HG03060 (cell line): ENCODE measurements around the gene SPOCK1.
"Not testable (repeated sequence)": the region's sequence is repeated elsewhere in the genome, so short reads cannot be mapped to it uniquely, and the experiment has no call there.

Experiments
- ATAC-seq: cut with Tn5 transposase; IDR thresholded peaks from one replicate; pipeline ENCODE4 v1.9.1; 2021; ENCODE audit warnings: low read depth, moderate number of reproducible peaks; ENCODE audit not compliant: unreplicated experiment

The SPOCK1 gene

DNA sequence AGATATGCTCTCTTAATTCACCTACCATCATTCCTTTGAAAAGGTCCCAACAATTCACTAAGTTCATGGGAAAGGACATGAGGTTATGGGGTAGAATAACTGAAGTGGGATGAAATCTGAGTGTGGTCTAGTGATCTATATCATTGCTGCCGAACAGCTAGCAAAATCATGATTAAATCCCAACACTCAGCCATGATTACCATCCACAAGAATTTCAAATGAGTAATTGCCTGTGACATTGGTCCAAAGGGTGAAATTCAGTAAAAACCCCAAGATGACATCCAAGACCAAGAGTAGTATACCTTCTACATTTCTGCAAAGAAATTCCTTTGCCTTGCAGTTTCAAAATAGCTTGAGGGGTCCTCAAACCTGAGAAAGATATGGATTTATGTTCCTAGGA lies 225.6 kb downstream of the SPOCK1 start:
- ATAC-seq, result no peak

DNA sequence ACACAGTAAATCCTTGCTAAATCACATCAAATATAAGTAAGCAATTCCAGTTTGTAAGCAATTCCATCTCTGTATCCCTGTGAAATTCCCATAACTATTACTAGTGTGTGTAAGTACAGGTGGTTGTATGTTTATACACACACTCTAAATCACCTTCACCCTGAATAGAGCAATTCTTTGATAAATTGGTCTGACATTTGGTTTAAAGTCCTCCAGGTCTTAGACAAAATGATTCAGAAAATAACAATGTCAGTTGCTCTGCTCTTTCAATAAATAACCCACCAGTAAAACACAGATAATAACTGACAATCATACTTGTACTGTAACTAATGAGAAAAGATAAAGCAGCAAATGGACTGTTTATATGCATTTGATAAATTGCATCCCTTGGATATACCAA lies 226.3 kb downstream of the SPOCK1 start:
- ATAC-seq, result no peak

DNA sequence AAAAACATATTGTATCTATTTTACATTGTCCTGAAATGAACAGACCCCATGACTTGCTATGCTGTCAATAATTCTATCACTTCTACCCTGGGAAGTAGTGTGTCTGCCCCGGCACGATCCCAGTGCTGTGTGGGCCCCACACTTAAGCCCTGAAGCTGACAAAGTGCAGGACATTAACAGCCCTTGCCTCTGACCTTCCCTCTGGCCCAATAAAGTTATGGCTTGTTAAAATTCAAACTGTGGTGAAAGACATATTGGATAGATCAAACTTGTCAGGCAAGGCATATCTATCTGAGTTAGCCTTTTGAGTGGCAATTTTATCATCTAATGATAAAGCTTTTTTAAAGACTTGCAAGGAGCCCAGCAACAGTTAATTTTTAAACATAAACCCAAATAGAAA lies 229.2 kb downstream of the SPOCK1 start:
- ATAC-seq, result no peak

DNA sequence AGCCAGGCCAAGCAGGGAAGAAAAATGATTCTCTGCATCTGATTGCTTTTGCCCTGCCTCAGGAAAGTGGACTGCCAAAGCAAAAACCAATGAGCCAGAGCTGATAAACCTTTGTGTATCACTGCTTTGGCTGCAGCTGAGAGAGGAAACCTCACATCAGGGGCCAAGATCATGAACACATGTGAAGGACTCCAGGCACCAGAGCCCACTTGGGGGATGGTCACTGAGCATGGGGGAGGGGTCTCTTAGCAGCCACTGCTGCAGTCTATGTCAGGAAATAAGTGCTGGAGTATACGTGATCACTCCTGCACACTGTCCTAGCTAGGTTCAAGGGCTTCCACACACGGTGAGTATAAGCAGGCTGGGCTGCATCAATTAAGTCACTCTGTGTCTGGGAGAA lies 229.9 kb downstream of the SPOCK1 start:
- no peak for ATAC-seq

DNA sequence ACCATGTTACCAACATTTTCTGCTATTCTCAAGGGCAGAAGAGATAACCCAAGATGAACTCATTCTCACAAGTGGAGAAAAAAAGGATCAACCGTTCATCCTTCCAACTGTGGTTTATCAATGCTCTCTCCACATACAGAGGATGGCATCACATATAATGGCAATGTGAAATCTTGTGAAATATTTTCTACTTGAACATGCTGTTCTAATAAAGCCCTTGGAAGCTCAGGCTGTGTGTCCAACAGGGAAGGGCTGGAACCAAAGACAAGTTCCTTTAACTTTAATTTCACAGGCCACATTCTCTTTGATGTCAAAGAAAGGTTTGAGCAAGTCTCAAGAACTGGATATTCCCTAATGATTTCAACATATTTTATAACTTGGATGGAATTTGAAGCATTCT lies 230.5 kb downstream of the SPOCK1 start:
- no peak for ATAC-seq

GRCh38 chr5:137266186-137266585 lies 232.9 kb downstream of the SPOCK1 start:
- no peak for ATAC-seq

- ATAC-seq, result no peak
These were observed 233.7 kb downstream of the SPOCK1 start for GRCh38 chr5:137265457-137265856.

DNA sequence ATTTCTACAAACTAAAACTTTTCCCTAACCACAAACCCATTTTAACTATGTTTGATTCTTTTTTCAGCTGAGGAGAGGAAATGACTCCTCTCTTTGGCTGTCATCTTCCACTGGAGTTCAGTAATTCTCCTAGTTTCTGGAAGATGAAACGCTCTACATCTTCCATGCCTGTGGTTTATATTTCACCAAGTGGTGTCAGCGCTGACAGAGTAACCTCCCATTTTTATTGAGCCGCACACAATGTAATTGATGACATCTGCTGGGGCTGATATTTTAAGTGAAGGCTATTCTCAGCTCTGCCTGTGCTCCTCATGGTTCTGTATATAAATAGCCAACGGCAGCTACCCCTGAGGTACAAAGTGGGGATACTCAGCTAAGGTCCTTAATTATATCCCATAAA lies 234.6 kb downstream of the SPOCK1 start:
- ATAC-seq, result no peak

- no peak for ATAC-seq
These were observed 235.1 kb downstream of the SPOCK1 start for GRCh38 chr5:137264041-137264440.

DNA sequence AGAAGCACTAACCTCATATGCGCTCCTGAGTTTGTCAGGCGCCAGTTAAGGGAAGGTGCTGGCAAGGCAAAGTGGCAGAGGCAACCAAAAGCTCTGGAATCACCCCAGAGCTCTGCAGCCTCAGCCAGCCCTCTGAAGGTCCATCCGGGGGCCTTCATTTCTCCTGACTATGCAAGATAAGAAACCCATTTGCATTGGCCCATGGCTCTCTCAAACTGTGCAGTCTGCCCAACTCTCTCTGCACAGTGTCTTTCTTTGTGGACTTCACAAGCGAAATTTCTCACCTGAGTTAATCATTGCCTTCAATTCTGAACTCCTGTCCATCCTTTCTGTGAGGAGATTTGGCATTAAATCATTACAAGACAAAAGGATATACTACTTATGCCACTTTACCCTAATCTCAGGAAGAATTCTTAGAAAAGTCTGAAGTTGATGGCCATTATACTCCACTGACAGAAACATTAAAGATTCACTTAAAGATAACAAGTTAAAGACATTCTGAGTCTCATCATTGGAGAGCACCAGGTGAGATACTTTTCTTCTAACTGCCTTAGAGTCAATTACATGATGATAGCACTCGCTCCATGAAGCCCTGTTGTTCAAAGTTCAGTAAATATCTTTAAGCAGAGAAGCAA lies 235.6 kb downstream of the SPOCK1 start:
- no peak for ATAC-seq

GRCh38 chr5:137262818-137263217 lies 236.3 kb downstream of the SPOCK1 start:
- ATAC-seq, result no peak

DNA sequence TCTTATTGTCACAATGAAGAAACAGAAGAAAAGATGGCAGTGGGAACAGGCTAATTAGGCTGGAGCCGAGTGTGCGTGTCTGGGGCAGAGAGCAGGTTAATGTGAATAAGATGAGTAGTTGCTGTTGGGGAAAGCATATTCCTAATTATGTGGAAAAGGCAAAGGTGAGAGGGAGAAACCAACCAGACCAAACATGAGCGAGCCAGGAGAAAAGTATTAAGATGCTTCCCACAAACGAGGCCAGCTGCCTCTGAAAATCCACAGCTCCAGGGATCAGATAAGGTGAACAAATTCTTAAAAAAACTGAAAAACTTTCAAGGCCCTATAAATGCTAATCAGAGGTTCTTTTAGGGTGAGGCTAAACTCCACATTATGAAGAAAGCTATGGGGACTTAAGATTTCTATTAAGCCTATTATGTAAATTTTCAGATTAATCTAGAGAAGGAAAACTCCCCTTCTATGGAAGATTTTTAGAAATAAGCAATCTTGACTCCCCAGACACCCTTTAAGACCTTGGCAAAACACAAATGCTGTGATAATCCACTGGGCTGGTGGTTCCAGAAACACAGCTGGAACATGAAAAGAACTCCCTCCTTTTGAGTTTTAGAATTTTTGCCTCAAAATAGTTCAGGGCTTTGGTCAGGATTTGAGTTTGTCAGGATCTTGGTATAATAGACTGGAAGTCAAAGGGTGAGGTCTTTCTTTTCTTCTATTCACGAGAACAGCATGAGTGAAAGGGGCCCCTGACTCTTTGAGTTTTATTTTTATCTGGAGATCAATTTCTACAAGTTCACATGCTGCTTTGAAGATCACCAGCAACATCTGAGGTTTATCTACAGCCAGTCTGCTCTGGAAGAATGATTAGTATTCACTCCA lies 238.1 kb downstream of the SPOCK1 start:
- no peak for ATAC-seq

DNA sequence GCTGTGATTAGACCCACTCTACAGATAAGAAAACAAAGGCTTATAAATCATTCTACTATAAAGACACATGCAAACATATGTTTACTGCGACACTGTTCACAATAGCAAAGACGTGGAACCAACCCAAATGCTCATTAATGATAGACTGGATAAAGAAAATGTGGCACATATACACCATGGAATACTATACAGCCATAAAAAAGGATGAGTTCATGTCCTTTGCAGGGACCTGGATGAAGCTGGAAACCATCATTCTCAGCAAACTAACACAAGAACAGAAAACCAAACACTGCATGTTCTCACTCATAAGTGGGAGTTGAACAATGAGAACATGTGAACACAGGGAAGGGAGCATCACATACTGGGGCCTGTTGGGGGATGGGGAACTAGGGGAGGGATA lies 240.0 kb downstream of the SPOCK1 start:
- ATAC-seq, result not testable (repeated sequence)

GRCh38 chr5:137254119-137255090 lies 244.7 kb downstream of the SPOCK1 start:
- no peak for ATAC-seq

- no peak for ATAC-seq
These were observed 246.6 kb downstream of the SPOCK1 start for GRCh38 chr5:137252512-137252911.

DNA sequence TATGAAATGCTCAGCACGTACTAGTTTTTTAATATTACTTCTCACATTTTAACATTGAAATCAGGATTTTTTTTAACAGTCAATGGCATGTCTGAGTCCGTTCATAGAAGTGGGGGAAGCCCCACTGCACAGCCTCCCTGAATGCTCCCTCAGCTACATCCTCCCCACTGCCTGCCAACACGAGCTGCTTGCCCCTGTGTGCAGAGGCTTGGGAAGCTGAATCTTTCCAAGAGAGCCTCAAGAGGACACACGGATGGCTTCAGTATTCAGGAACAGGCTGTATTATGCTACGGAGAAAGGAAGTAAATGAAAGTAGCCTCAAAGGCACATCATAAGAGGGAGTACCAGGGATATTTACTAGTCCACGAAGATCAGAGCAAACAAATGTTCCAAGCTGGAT lies 248.7 kb downstream of the SPOCK1 start:
- ATAC-seq, result no peak

DNA sequence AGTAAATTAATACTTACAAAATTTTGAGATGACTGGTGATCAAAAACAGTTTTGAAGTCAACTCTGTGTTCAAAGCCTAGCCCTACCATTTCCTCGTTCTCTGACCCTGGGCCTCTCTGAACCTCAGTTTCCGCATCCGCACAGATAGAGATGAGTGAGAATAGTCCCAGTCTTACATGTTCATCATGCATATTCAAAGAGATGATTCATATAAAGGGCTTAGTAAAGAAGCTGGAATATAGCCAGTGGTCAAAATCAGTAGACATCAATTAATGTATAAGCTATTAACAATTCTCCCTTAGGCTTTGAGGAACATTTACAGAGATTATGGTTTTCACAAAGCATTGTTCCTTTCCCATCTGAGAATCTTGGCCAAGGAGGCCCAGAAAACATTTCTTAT lies 250.6 kb downstream of the SPOCK1 start:
- ATAC-seq, result no peak

- peak; percentile 59 for ATAC-seq
These were observed 253.7 kb downstream of the SPOCK1 start for GRCh38 chr5:137245438-137245837.

DNA sequence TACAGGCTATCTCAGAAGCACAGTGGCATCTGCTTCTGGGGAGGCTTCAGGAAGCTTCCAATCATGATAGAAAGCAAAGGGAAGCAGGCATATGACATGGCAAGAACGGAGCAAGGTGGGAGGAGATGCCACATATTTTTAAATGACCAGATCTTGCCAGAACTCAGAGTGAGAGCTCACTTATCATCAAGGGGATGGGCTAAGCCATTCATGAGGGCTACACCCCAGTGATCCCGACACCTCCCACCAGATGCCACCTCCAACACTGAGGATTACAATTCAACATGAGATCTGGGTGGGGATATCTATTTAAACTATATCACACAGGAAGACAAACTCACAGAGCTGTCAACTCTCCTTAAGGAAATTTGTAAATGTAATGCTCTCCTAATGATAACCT lies 258.8 kb downstream of the SPOCK1 start:
- no peak for ATAC-seq

DNA sequence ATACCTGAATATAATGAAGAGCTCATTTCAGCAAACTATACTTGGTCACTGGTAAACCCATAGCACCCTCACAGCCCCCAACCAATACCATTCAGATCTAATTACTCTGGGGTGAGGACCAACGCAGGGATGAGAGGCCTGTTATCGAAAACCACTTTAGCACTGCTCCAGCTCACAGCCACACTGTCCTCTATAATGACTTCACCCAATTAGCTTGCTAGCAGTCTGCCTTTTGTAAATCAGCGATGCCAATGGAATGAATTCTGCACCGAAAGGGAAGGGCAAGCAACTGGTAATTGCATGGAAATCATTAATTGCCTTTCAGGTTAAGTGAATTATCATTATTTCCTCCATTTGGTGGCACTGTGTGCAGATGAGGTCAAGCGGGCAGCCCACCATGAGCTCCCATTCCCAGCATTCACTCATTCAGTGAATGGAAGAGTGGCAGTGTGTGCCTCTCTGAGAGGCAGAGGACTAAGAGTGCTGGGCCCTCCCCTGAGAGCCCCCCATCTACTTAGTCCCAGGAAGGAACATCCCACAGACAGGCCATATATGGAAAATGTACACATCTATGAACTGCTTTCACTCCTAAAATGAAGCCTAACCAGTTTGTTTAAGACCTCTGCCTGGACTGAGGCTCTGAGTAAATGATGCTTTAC lies 262.1 kb downstream of the SPOCK1 start:
- no peak for ATAC-seq
